SU-DHL-6 (cell line): ENCODE data around the gene TUBB.

Experiments used
- CTCF ChIP-seq: fragments of 200-600 bp; sonication (generic); IDR thresholded peaks from one replicate; pipeline ENCODE4 v1.5.1; 2017; ENCODE audit warnings: antibody characterized with exemption, mild to moderate bottlenecking, low read length, moderate library complexity; ENCODE audit not compliant: insufficient read depth, poor library complexity, severe bottlenecking
- EZH2phosphoT487 ChIP-seq: fragments of 200-600 bp; sonication (generic), shearing (Covaris generic); conservative IDR thresholded peaks from 2 replicates; pipeline ENCODE4 v1.6.1; 2018; ENCODE audit warnings: mild to moderate bottlenecking, antibody characterized with exemption, low read length, moderate library complexity, mixed read lengths

GRCh38 chr6:30676660-30677285 lies 43.4 kb upstream of the TUBB start:
- TF ChIP-seq CTCF (no peak), EZH2phosphoT487 (no peak)
